ENCODE measurements around the gene NEK1. TPM values are rescaled to one million over a fixed set of nuclear protein-coding genes. Genes with fewer than 3 reads are reported as not detected.

The NEK1 gene
- total and polyA plus RNA-seq, 8 donors = 13.2 to 30.9 (median 26.9) TPM

DNA sequence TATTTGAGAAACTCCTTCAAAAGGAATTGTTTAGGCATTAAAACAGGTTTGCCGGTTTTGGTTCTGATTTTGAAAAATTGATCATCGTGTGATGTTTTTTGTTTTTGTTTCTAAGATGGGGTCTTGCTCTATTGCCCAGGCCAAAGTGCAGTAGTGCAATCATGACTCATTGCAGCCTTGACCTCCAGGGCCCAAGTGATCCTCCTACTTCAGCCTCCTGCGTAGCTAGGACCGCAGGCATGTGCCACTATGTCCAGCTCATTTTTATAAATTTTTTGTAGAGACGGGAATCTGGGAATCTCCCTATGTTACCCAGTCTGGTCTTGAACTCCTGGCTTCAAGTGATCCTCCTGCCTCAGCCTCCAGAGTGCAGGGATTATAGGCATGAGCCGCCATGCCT lies 43.0 kb upstream of the NEK1 start:
- TF ChIP-seq CTCF (IDR thresholded peaks at IDR 0.05) = no peak
- H3K27ac ChIP-seq = no peak overlapping the region
- intact Hi-C loops (cut with DNase I) = no loop called here

GRCh38 chr4:169652535-169652934 lies 40.2 kb upstream of the NEK1 start:
- Histone ChIP-seq H3K27ac (no peak overlapping the region), H3K4me1 (peaks cover 4 to 5% of the 10 kb centered on the region in 2 donors), H3K27me3 (no peaks in the 10 kb centered on the region), H3K9me3 (no peaks in the 10 kb centered on the region), H3K4me3 (no peak overlapping the region), H3K36me3 (no peaks in the 10 kb centered on the region)
- intact Hi-C loops (cut with DNase I) = no loop called here
- TF ChIP-seq CTCF (IDR thresholded peaks at IDR 0.05) = no peak
- no peak for DNase-seq
- ATAC-seq = no peak

More for the DNA sequence above, 43.0 kb upstream of the NEK1 start:
- no peaks in the 10 kb centered on the region for H3K36me3 ChIP-seq
- no peak for DNase-seq
- no peaks in the 10 kb centered on the region for H3K27me3 ChIP-seq
- H3K4me3 ChIP-seq = no peak overlapping the region
- no peaks in the 10 kb centered on the region for H3K9me3 ChIP-seq
- H3K4me1 ChIP-seq = peaks cover 5 to 19% of the 10 kb centered on the region in 2 donors
- no peak for ATAC-seq

DNA sequence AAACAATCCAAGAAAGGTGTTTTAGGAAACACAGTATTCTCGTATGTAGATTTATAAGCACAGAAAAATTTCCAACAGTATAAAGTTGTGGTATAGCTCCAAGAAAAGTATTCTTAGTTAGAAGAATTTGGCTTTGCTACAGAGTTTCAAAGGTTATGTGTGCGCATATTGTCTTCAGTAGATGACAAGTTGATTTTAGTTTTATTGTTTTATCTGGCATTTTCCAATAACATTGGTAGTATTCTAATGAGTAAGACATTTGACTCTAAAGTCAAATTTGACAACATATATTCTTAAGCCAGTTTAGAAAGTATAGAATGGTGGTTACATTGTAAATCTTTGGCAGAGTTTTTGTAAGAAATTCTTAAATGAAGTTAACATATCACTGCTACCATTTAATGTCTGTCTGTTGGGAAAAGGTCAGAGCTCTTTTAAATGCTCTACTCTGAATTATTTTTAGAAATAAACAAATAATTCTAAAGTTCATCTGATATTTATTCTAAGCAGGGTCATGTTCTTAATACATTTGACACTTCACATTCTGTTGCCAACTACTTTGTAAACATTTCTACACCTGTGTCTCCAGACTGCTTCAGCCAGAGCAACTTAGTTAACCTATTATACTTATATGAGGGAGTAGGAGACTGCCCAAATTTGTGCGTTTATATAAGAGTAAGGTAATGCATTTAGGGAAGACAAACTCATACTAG lies 38.0 kb upstream of the NEK1 start:
- intact Hi-C loops (cut with DNase I) = no loop called here
- peak; percentile 85 for ATAC-seq
- H3K36me3 ChIP-seq = no peaks in the 10 kb centered on the region
- H3K9me3 ChIP-seq = no peaks in the 10 kb centered on the region
- TF ChIP-seq CTCF (IDR thresholded peaks at IDR 0.05) = no peak
- no peak for DNase-seq
- H3K27ac ChIP-seq = peak overlapping the region in 1 of 2 donors; percentile 38
- no peak overlapping the region for H3K4me3 ChIP-seq
- no peaks in the 10 kb centered on the region for H3K27me3 ChIP-seq
- peaks cover 4 to 5% of the 10 kb centered on the region in 2 donors for H3K4me1 ChIP-seq

- intact Hi-C loops (cut with DNase I) = no loop called here
- Histone ChIP-seq H3K27me3 (no peaks in the 10 kb centered on the region), H3K36me3 (peaks cover 0 to 2% of the 10 kb centered on the region in 2 donors), H3K27ac (peak overlapping the region in 1 of 2 donors; percentile 38), H3K4me1 (peaks cover 4 to 5% of the 10 kb centered on the region in 2 donors), H3K4me3 (no peak overlapping the region), H3K9me3 (no peaks in the 10 kb centered on the region)
- ATAC-seq = peak; percentile 45
- DNase-seq = peak in 1 of 4 donors; percentile 27
- TF ChIP-seq CTCF (IDR thresholded peaks at IDR 0.05) = no peak
Observed at GRCh38 chr4:169649545-169650226, 37.3 kb upstream of the NEK1 start.

DNA sequence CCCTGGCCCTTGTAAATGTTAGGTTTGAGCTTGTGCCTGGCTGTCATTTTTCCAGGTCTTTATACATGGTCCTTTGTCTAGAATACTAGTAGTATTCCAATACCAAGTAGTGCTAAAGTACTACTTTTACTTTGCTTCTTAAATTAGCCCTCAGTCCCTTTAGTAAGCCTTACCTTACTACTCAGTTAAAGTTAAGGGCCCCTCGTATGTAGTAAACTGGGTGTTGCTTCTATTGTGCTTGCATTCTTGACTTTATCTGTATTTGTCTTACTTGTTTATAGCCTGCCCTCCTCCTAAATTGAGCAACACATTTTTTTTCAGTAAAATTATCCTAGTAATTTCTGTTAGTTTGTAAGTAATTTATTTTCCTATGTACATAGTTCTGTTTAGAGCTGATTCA lies 33.2 kb upstream of the NEK1 start:
- ATAC-seq = no peak
- peaks cover 0 to 20% of the 10 kb centered on the region in 2 donors for H3K36me3 ChIP-seq

More for the DNA sequence above, 33.2 kb upstream of the NEK1 start:
- no peak for TF ChIP-seq CTCF (IDR thresholded peaks at IDR 0.05)
- Histone ChIP-seq H3K9me3 (no peaks in the 10 kb centered on the region), H3K4me1 (peaks cover under 1 to 5% of the 10 kb centered on the region in 2 donors), H3K27me3 (no peaks in the 10 kb centered on the region), H3K27ac (no peak overlapping the region), H3K4me3 (no peak overlapping the region)
- intact Hi-C loops (cut with DNase I) = no loop called here
- DNase-seq = no peak

Data from left lung (tissue), 10 donors.